Endothelial cell of umbilical vein (primary cell): Measurements from ENCODE around the gene RAD9B. TPM values are rescaled to one million over a fixed set of nuclear protein-coding genes. Genes with fewer than 3 reads are reported as not detected.

Experiments used
- BruUV-seq: library from RNA; stranded (reverse); fragments of 400-500 nt; replicated peaks from 2 replicates; lab custom pipeline; 2021; lab: Mats Ljungman, UMichigan
- CTCF ChIA-PET: fragments of 300-600, 350-600 bp; sonication (Branson Sonifier 250); formaldehyde crosslinking; loops from one replicate; lab custom pipeline; 2021; ENCODE audit warnings: antibody characterized with exemption, inconsistent platforms; lab: Charles Lee
- POLR2A ChIA-PET: fragments of 300-600, 350-600 bp; sonication (Branson Sonifier 250); formaldehyde crosslinking; loops from one replicate; lab custom pipeline; 2021; ENCODE audit warnings: antibody characterized with exemption, inconsistent platforms; lab: Charles Lee
- DNase-seq: peaks from one replicate; pipeline ENCODE4 v3.0.0-alpha.2; 2011; ENCODE audit warnings: low read depth, low spot score
- FAIRE-seq: peaks from 2 replicates; lab custom pipeline; 2011; peaks lifted over from hg19 to GRCh38; lab: Jason Lieb, UNC
- H2AFZ ChIP-seq: 2 replicates; pipeline ENCODE4 v1.6.0; 2012; ENCODE audit warnings: low read depth, low read length, control low read depth, inconsistent platforms
- H3K27ac ChIP-seq: 2 replicates; pipeline ENCODE4 v1.5.1; 2011; ENCODE audit warnings: low read depth, mild to moderate bottlenecking, control low read depth, low read length, moderate library complexity; ENCODE audit not compliant: insufficient read depth
- H3K27me3 ChIP-seq, 2 experiments: 2 replicates each; pipeline versions ENCODE4 v1.6.0 to v1.6.1; 2011; ENCODE audit warnings: low read length in 2 of 2, mixed read lengths in 1 of 2; ENCODE audit not compliant: control insufficient read depth in 2 of 2, insufficient read depth in 2 of 2
- H3K36me3 ChIP-seq, 2 experiments: 2 replicates in 1 of 2; 3 replicates in 1 of 2; pipeline ENCODE4 v1.5.1; 2011; ENCODE audit warnings: low read length in 2 of 2, mild to moderate bottlenecking in 1 of 2, moderate library complexity in 1 of 2; ENCODE audit not compliant: control insufficient read depth in 2 of 2, insufficient read depth in 2 of 2; ENCODE audit errors: extremely low read depth in 1 of 2
- H3K4me1 ChIP-seq: 3 replicates; pipeline ENCODE4 v1.5.1; 2011; ENCODE audit warnings: mild to moderate bottlenecking, low read length; ENCODE audit not compliant: control insufficient read depth, insufficient read depth; ENCODE audit errors: extremely low read depth
- H3K4me2 ChIP-seq: 2 replicates; pipeline ENCODE4 v1.6.1; 2011; ENCODE audit warnings: low read length, control low read depth, mixed read lengths; ENCODE audit not compliant: insufficient read depth
- H3K4me3 ChIP-seq, 3 experiments: fragments of 200-600 bp in 1 of 3; sonication (generic), shearing (Covaris generic) in 1 of 3; replicated peaks in 1 of 3; 2 replicates each; pipeline ENCODE4 v1.5.1; 2011 to 2016; ENCODE audit warnings: control low read depth in 3 of 3, low read length in 3 of 3, mild to moderate bottlenecking in 2 of 3, inconsistent platforms in 1 of 3, low read depth in 1 of 3, moderate library complexity in 1 of 3; ENCODE audit not compliant: insufficient read depth in 1 of 3
- H3K79me2 ChIP-seq: 2 replicates; pipeline ENCODE4 v1.6.0; 2012; ENCODE audit warnings: low read length, inconsistent platforms; ENCODE audit not compliant: control insufficient read depth, insufficient read depth
- H3K9ac ChIP-seq: replicated peaks from 2 replicates; pipeline ENCODE3; 2011; ENCODE audit warnings: low read length, control low read depth; ENCODE audit not compliant: insufficient read depth; ENCODE audit errors: extremely low read depth
- H3K9me1 ChIP-seq: replicated peaks from 3 replicates; pipeline ENCODE4 v1.6.0; 2011; ENCODE audit warnings: mild to moderate bottlenecking, low read length; ENCODE audit not compliant: control insufficient read depth, insufficient read depth; ENCODE audit errors: extremely low read depth
- H3K9me3 ChIP-seq: replicated peaks from 2 replicates; pipeline ENCODE4 v1.5.1; 2012; ENCODE audit warnings: low read length, inconsistent platforms; ENCODE audit not compliant: control insufficient read depth, insufficient read depth
- H4K20me1 ChIP-seq: replicated peaks from 2 replicates; pipeline ENCODE3; 2011; ENCODE audit warnings: mild to moderate bottlenecking, low read length; ENCODE audit not compliant: control insufficient read depth, insufficient read depth; ENCODE audit errors: extremely low read depth
- CTCF ChIP-seq, 2 donors: IDR thresholded peaks; 1 replicate in 1 of 2; 2 replicates in 1 of 2; pipeline ENCODE4 v1.5.1; 2011; ENCODE audit warnings: low read length in 2 of 2, mild to moderate bottlenecking in 2 of 2, moderate library complexity in 2 of 2, control low read depth in 1 of 2, inconsistent platforms in 1 of 2, low read depth in 1 of 2; ENCODE audit not compliant: insufficient read depth in 1 of 2; ENCODE audit errors: extremely low read depth in 1 of 2
- EZH2 ChIP-seq: IDR thresholded peaks from 2 replicates; pipeline ENCODE4 v1.6.1; 2012; ENCODE audit warnings: borderline replicate concordance, low read depth, mild to moderate bottlenecking, moderate library complexity, low read length, inconsistent platforms; ENCODE audit not compliant: severe bottlenecking
- FOS ChIP-seq: IDR thresholded peaks from 2 replicates; pipeline ENCODE4 v1.6.1; 2011; ENCODE audit warnings: mild to moderate bottlenecking, low read length, moderate library complexity, borderline replicate concordance; ENCODE audit not compliant: insufficient read depth
- GATA2 ChIP-seq: IDR thresholded peaks from 2 replicates; pipeline ENCODE4 v1.7.0; 2011; ENCODE audit warnings: low read depth, mild to moderate bottlenecking, moderate library complexity, mixed read lengths, low read length; ENCODE audit not compliant: insufficient read length, insufficient read depth
- JUN ChIP-seq: IDR thresholded peaks from 2 replicates; pipeline ENCODE4 v1.6.1; 2011; ENCODE audit warnings: borderline replicate concordance, low read depth; ENCODE audit not compliant: insufficient read length, insufficient read depth
- MAX ChIP-seq: IDR thresholded peaks from 2 replicates; pipeline ENCODE4 v1.6.1; 2011; ENCODE audit not compliant: insufficient read depth, insufficient read length
- MYC ChIP-seq: IDR thresholded peaks from one replicate; pipeline ENCODE4 v1.6.1; 2011; ENCODE audit warnings: mild to moderate bottlenecking, low read depth, low read length
- POLR2A ChIP-seq: IDR thresholded peaks from 2 replicates; pipeline ENCODE4 v1.6.1; 2012; ENCODE audit warnings: low read depth, mild to moderate bottlenecking, control low read depth, low read length
- POLR2AphosphoS5 ChIP-seq: IDR thresholded peaks from 2 replicates; pipeline ENCODE4 v1.6.1; 2012; ENCODE audit warnings: low read depth, mild to moderate bottlenecking, control low read depth, low read length, moderate library complexity; ENCODE audit not compliant: insufficient read depth
- dilution Hi-C: fragments of 300-500 bp; cut with MboI; formaldehyde crosslinking; loops from one replicate; pipeline ENCODE4 v1.15.0; 2019; ENCODE audit warnings: low sequenced_read_pairs; ENCODE audit not compliant: extremely low pct_ligation_motif_present
- intact Hi-C: fragments of 100-400 bp; cut with micrococcal nuclease; formaldehyde crosslinking; loops from one replicate; pipeline ENCODE4 v1.10.0; 2022
- polyA plus RNA-seq, 4 experiments: library from polyadenylated mRNA; depleted of rRNA in 3 of 4; stranded (reverse) in 3 of 4; unstranded in 1 of 4; fragments of >200 nt; gene quantifications; 2 replicates each; pipeline versions ENCODE4 v1.2.1 to v1.2.3, GENCODE V29; 2011 to 2012; ENCODE audit warnings: missing spikeins in 1 of 4
- total RNA-seq: library from RNA; stranded (reverse); gene quantifications from 2 replicates; pipeline ENCODE4 v1.2.3, GENCODE V29; 2021

Gene RAD9B
- total and polyA plus RNA-seq, 2 donors (not counting 3 experiments of a cell fraction or from before 2014, with no cell fraction given), result 0.11 to 0.15 TPM

GRCh38 chr12:110508071-110508586, 6.0 kb downstream of the RAD9B start:
- dilution Hi-C loops, result no loop called here
- Histone ChIP-seq H3K9me1 (no peaks in the 10 kb centered on the region), H3K27me3 (no peaks in the 10 kb centered on the region), H4K20me1 (no peaks in the 10 kb centered on the region), H3K79me2 (no peaks in the 10 kb centered on the region), H3K4me2 (no peak overlapping the region), H3K9ac (no peak overlapping the region), H3K4me3 (no peak overlapping the region), H3K36me3 (no peaks in the 10 kb centered on the region), H2AFZ (no peak overlapping the region), H3K27ac (no peak overlapping the region), H3K9me3 (no peaks in the 10 kb centered on the region), H3K4me1 (no peaks in the 10 kb centered on the region)
- POLR2A ChIA-PET, result no interaction called here
- intact Hi-C loops, result no loop called here
- TF ChIP-seq MAX, result no peak
- TF ChIP-seq GATA2, result no peak
- TF ChIP-seq JUN, result no peak
- no peak for TF ChIP-seq POLR2AphosphoS5
- no peak for TF ChIP-seq POLR2A
- TF ChIP-seq EZH2, result no peak
- no peak for TF ChIP-seq CTCF (IDR thresholded peaks at IDR 0.05; ENCODE audit: extremely low read depth in 1 of 2, insufficient read depth in 1 of 2, low read depth in 1 of 2, low read length in 2 of 2)
- TF ChIP-seq MYC, result no peak
- no peak for TF ChIP-seq FOS
- CTCF ChIA-PET, result interaction anchor here (1.4 to 5.0 kb wide), 2 partner anchors 58 to 94 kb away, joined by 3 to 90 read pairs; partner anchors contain the start of gene ARPC3
- DNase-seq (no peak), FAIRE-seq (no peak)
- BruUV-seq, result no TSS peak
